Activated T-helper 17 cell treated with anti-CD3 and anti-CD28 coated beads, Interleukin-2, amount 50 U/mL, for 72 hours (primary cell): ENCODE results near the gene MRTFB. TPM values are rescaled to one million over a fixed set of nuclear protein-coding genes. Genes with fewer than 3 reads are reported as not detected.
"Not testable (repeated sequence)": the region's sequence is repeated elsewhere in the genome, so short reads cannot be mapped to it uniquely, and the experiment has no call there.

ENCODE experiments used
- ATAC-seq: fragments of 150-1000 bp; cut with Tn5 transposase; replicated peaks from 2 replicates; pipeline ENCODE4 v1.10.0; 2021; ENCODE audit warnings: mild to moderate bottlenecking, moderate library complexity
- H3K27ac Mint-ChIP-seq: one replicate; pipeline ENCODE4 v1.8.0; 2022; ENCODE audit warnings: mixed read lengths
- H3K27me3 Mint-ChIP-seq: one replicate; pipeline ENCODE4 v1.8.0; 2022; ENCODE audit warnings: mixed read lengths
- H3K36me3 Mint-ChIP-seq: one replicate; pipeline ENCODE4 v1.8.0; 2022; ENCODE audit warnings: low read depth, mild to moderate bottlenecking, mixed read lengths
- H3K4me1 Mint-ChIP-seq: one replicate; pipeline ENCODE4 v1.8.0; 2022; ENCODE audit warnings: mixed read lengths
- H3K4me3 Mint-ChIP-seq: one replicate; pipeline ENCODE4 v1.8.0; 2022; ENCODE audit warnings: mild to moderate bottlenecking, mixed read lengths
- H3K9me3 Mint-ChIP-seq: one replicate; pipeline ENCODE4 v1.8.0; 2022; ENCODE audit warnings: mixed read lengths
- total RNA-seq, 2 donors: library from RNA; stranded (reverse); gene quantifications; one replicate each; pipeline ENCODE4 v1.2.3, GENCODE V29; 2022

The MRTFB gene
- total RNA-seq, 2 donors from 2014 or later, result 18.2 to 18.8 TPM

DNA sequence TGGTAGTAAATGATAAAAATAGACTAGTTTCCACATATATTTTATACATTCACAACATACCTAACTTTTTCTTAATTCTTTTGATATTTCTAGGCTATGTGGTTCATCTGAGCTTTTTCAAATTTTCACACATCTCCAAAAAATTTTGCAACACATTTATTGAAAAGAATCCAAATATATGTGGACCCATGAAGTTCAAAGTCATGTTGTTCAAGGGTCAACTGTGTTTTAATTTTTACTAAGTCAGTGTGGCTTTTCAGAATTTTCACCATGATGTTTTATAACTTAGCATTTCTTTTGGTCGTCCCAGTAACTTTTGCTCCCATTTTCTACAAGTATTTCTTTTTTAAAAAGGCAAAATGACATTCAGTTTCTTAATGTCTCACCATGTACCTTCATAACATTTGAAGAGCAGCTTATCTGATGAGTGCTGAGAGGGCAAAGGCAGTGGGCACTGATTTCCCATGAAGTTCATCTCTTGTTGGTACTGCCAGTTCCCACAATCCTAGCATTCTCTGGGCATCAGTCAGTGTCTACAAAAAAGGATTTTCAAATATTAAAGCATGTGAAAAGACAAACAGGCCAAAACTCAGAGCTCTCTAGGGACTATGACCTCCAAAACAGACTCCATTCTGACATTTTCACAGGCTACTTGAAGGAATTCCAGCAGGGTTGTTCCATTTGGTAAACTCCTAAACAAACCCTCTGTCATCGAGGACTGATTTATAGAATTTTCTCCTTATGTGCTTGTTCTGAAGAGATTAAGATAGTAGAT, 80.3 kb downstream of the MRTFB start:
- Mint-ChIP-seq H3K36me3 (no peaks in the 10 kb centered on the region), H3K4me3 (no peak overlapping the region), H3K27me3 (no peaks in the 10 kb centered on the region), H3K27ac (no peak overlapping the region), H3K4me1 (no peaks in the 10 kb centered on the region), H3K9me3 (no peaks in the 10 kb centered on the region)
- ATAC-seq, result no peak

DNA sequence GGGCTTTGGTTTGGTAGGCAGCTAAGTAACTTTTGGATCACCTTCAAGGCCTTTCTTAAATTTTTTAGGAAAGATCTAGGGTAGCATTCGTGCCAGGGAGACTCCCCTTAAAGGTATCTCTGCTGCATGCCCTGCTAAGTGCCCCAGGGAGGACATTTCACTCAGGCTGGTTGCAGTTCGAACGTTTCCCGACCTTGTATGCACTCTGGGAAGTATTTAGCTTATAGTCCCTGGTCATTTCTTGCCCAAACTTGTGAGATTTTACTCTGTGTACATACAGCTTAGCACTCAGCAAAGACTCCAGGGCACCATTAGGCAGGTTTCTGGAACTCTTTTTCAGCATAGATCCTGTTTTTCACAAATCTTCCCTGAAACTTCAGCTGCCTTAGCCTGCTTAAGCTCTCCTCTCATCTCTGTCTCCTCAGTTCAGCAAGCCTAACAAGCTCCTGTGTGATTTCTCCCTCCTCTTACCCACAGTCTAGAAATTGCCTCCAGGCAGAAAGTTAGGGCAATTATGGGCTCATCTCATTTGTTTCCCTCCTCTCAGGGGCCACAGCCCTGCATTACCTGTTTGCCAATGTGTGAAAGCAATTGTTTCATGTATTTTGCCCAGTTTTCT, 84.6 kb downstream of the MRTFB start:
- H3K27me3 Mint-ChIP-seq, result no peaks in the 10 kb centered on the region
- no peak for ATAC-seq
- H3K27ac Mint-ChIP-seq, result peak overlapping the region; percentile 37
- no peak overlapping the region for H3K4me3 Mint-ChIP-seq
- H3K4me1 Mint-ChIP-seq, result no peaks in the 10 kb centered on the region
- no peaks in the 10 kb centered on the region for H3K9me3 Mint-ChIP-seq
- no peaks in the 10 kb centered on the region for H3K36me3 Mint-ChIP-seq

DNA sequence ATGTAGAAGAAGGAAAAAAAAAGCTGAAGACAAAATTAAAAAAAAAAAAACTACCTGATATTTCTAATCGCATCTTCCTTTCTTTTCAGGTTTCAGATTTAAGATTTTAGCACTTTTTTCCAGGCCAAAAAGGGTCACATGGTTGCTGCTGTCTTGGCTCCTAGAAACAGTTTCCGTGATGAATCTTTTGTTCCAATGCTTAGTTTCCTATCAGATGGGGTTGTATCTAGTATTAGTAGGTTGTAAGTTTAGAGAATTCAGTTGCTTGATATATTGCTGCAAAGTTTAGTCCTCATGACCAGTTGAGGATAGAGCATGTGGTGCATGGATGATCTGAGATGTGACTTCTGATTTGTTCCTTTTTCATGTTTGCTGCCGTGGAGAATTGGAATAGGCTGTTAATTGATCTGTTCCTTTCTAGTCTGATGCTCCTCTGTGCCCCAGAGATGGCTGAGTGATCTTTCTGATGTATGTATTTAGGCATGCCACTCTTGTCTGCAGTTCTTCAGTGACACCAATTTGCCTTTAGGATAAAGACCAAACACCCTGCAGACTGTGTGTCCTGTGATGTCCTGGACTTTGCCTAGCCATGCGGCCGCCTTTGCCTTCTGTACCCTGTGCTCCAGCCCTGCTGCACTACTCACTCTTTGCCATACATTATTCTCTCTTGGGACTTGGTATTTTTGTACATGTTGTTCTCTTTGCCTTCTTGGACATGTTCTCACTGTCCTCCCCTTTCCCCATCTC, 94.0 kb downstream of the MRTFB start:
- Mint-ChIP-seq H3K27ac (no peak overlapping the region), H3K36me3 (no peaks in the 10 kb centered on the region), H3K4me1 (peaks cover 11% of the 10 kb centered on the region), H3K27me3 (no peaks in the 10 kb centered on the region), H3K4me3 (no peak overlapping the region), H3K9me3 (no peaks in the 10 kb centered on the region)
- no peak for ATAC-seq

DNA sequence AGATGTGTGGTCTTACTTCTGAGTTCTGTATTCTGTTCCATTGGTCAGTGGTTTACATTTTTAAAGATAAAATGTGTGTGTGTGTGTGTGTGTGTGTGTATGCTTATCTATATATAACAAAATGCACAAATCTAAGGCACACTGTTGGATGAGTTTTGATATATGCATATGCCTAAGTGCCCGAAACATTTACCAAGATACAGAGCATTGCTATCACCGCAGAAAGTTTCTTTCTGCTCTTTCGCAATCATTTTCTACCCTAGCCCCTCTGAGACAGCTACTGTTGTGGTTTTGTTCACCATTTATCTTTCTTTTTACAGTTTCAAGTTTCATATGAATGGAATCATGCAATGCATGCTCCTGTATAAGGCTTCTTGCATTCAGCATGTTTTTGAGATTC, 97.0 kb downstream of the MRTFB start:
- Mint-ChIP-seq H3K27me3 (no peaks in the 10 kb centered on the region), H3K36me3 (no peaks in the 10 kb centered on the region), H3K4me3 (no peak overlapping the region), H3K4me1 (peaks cover 11% of the 10 kb centered on the region), H3K27ac (no peak overlapping the region), H3K9me3 (peaks cover 4% of the 10 kb centered on the region)
- no peak for ATAC-seq

DNA sequence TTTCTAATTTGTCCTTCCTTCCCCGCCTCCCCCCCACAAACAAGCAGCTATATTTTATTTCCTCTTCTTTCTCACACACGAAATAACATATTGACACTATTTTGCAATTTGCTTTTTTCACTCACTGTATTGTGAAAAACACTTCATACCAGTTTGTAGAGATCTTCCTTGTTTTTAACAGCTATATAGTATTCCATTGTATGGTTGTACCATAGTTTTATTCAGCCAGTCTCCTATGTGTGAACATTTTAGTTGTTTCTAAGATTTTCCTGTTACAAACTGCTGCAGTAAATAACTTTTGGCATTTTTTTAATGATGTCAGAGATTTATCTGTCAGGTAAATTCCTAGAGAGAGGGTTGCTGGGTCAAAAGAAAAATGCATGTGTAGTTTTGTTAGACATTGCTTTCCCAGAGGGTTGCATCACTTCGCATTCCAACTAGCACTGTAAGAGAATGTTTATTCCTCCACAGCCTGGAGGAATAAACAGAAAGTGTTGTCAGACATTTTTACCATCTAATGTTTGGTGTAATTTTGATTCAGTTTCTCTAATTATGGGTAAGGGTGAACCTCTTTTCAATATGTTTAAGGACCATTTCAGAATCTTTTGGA, 101.2 kb downstream of the MRTFB start:
- H3K9me3 Mint-ChIP-seq, result peaks cover 4% of the 10 kb centered on the region
- H3K4me3 Mint-ChIP-seq, result no peak overlapping the region
- no peaks in the 10 kb centered on the region for H3K27me3 Mint-ChIP-seq
- H3K27ac Mint-ChIP-seq, result no peak overlapping the region
- no peaks in the 10 kb centered on the region for H3K36me3 Mint-ChIP-seq
- peaks cover 3% of the 10 kb centered on the region for H3K4me1 Mint-ChIP-seq
- no peak for ATAC-seq

DNA sequence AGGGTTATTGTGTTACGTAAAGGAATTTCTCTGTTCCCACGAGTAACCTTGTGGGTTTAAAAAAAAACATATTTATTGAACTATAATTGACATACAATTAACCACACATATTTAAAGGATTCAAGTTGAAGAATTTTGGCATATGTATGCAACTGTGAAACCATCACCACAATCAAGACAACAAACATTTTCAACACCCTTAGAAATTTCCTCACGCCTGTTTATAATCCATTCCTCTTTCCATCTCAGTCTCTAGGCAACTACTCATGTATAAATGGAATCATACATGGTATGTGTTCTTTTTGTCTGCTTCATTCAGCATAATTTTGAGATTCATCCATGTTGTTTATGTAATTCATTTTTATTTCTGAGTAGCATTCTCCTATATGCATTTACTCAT, 104.0 kb downstream of the MRTFB start:
- no peaks in the 10 kb centered on the region for H3K36me3 Mint-ChIP-seq
- no peak overlapping the region for H3K4me3 Mint-ChIP-seq
- no peaks in the 10 kb centered on the region for H3K27me3 Mint-ChIP-seq
- no peak for ATAC-seq
- no peak overlapping the region for H3K27ac Mint-ChIP-seq
- peaks cover 6% of the 10 kb centered on the region for H3K4me1 Mint-ChIP-seq
- peaks cover 4% of the 10 kb centered on the region for H3K9me3 Mint-ChIP-seq

DNA sequence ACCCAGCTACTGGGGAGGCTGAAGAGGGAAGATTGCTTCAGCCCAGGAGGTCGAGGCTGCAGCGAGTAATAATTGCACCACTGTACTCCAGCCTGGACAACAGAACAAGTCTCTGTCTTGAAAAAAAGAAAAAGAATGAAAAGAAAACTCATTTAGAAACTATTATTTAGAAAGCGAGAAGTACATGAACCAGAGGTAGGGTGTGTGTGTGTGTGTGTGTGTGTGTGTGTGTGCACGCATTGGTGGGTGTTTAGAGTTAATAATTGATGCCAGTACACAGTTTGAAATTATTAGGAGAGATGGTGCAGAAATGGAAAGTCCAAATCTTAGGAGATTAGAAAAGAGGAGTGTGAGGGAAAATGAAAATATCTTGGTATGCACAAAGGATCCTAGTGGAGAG, 106.6 kb downstream of the MRTFB start:
- no peaks in the 10 kb centered on the region for H3K36me3 Mint-ChIP-seq
- H3K4me1 Mint-ChIP-seq, result peaks cover 6% of the 10 kb centered on the region
- no peak overlapping the region for H3K4me3 Mint-ChIP-seq
- no peak for ATAC-seq
- H3K27ac Mint-ChIP-seq, result peak overlapping the region; percentile 31
- H3K9me3 Mint-ChIP-seq, result no peaks in the 10 kb centered on the region
- no peaks in the 10 kb centered on the region for H3K27me3 Mint-ChIP-seq

DNA sequence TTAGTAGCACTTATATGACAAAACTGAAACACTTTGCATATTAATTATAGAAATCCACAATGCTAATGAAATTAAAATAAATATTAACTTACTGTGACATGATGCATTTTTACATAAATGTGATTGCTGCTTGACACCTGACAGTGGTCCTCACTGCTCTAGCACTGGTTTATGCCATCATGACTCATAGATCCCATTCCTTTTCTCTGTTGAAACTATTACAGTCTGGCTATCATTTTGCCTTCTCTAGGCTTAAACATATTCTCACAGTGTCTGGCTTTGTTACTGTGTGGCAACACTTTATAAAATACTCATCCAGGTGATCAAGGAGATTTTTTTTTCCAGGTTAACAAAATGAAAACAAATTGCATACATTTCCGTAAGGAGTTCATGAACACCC, 108.0 kb downstream of the MRTFB start:
- Mint-ChIP-seq H3K4me3 (no peak overlapping the region), H3K36me3 (no peaks in the 10 kb centered on the region), H3K4me1 (peaks cover 6% of the 10 kb centered on the region), H3K27ac (no peak overlapping the region), H3K9me3 (no peaks in the 10 kb centered on the region), H3K27me3 (no peaks in the 10 kb centered on the region)
- no peak for ATAC-seq

DNA sequence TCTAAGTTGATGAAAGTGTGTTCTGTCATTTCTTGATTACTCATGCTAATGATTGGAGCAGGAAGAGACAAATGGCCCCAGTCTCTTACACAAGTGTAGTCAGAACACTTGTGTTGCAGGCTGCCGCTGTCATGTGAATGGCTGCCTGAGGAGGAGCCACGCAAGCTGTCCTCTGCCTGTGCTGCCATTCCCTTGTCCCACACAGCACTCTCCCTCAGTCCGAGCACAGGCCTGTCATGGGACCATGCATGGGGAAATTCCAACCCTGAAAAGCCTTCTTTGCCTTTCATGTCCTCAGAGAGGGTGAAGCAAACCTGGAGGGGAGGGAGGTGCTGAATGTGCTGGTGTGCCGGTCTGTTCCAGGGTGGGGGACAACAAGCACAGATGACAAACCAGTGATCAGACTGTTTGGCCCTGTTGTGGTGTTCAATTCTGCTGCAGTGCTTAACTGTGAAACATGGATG, 109.4 kb downstream of the MRTFB start:
- Mint-ChIP-seq H3K27ac (no peak overlapping the region), H3K4me1 (peaks cover 6% of the 10 kb centered on the region), H3K36me3 (no peaks in the 10 kb centered on the region), H3K27me3 (no peaks in the 10 kb centered on the region), H3K9me3 (no peaks in the 10 kb centered on the region), H3K4me3 (no peak overlapping the region)
- ATAC-seq, result no peak

DNA sequence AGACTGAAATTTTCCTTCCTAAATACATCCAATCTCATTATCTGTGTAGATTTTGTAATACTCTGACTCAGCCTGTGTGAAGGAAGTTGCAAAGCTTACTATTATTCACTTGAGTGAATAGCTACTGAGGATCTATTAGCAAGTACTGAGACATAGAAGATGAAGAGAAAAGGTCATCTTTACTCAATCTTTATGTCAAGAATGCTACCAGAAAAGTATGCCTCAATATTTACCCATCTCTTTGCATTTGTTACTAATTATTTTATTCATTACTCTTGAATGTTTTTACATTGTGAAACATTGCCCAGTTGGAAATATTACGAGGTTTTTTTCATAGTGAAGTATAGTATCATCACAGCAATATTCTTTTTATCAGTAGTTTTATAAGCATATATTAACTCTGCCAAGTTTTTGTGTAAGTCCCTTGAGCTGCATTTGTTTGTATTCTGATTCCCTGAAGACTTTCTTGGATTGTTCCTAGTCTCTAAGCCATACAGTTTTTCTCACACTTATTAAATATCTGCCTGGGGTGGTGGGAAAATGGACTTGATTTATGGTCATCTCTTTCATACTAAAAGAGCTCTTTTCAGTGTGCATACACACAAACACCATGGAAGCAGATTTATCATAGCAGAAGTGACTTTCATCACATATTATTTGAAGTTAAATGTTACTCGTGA, 110.4 kb downstream of the MRTFB start:
- H3K4me3 Mint-ChIP-seq, result no peak overlapping the region
- H3K27me3 Mint-ChIP-seq, result no peaks in the 10 kb centered on the region
- H3K4me1 Mint-ChIP-seq, result peaks cover 12% of the 10 kb centered on the region
- no peaks in the 10 kb centered on the region for H3K9me3 Mint-ChIP-seq
- H3K36me3 Mint-ChIP-seq, result no peaks in the 10 kb centered on the region
- no peak for ATAC-seq
- H3K27ac Mint-ChIP-seq, result no peak overlapping the region

DNA sequence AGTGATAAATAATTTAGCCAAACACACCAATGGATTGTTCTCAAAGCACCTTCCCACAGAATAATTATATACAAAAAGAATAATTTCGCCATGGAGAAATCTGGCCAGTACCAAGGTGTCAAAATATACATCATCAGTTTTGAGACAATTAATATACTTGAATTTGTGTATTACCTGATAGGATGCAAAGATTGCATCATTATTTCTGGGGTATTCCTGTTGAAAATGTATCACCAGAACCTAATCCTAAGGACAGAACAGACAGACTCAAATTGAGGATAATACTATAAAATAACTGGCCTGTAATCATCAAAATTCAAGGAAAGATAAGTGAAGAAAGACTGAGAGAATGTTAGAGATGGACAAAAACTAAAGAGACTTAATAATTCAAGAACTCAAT, 111.9 kb downstream of the MRTFB start:
- ATAC-seq, result no peak
- no peaks in the 10 kb centered on the region for H3K9me3 Mint-ChIP-seq
- H3K4me1 Mint-ChIP-seq, result peaks cover 8% of the 10 kb centered on the region
- H3K4me3 Mint-ChIP-seq, result no peak overlapping the region
- H3K27ac Mint-ChIP-seq, result no peak overlapping the region
- no peaks in the 10 kb centered on the region for H3K36me3 Mint-ChIP-seq
- no peaks in the 10 kb centered on the region for H3K27me3 Mint-ChIP-seq

DNA sequence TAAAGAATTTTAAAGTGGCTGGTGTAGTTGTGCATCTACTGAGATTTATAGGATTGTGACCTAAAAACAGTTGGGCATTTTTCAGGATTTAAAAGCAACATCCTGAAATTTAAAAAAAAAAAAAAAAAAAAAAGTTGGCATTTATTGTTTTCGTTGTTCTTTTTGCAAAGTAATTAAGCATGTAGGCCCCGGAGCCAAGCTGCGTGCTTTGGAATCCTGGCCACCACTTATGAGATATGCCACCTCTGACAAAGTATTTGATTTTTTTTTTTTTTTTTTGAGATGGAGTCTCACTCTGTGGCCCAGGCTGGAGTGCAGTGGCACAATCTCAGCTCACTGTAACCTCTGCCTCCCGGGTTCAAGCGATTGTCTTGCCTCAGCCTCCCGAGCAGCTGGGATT, 112.8 kb downstream of the MRTFB start:
- not testable (repeated sequence) for H3K36me3 Mint-ChIP-seq, H3K4me1 Mint-ChIP-seq, ATAC-seq, H3K4me3 Mint-ChIP-seq, H3K27ac Mint-ChIP-seq, H3K9me3 Mint-ChIP-seq, H3K27me3 Mint-ChIP-seq

DNA sequence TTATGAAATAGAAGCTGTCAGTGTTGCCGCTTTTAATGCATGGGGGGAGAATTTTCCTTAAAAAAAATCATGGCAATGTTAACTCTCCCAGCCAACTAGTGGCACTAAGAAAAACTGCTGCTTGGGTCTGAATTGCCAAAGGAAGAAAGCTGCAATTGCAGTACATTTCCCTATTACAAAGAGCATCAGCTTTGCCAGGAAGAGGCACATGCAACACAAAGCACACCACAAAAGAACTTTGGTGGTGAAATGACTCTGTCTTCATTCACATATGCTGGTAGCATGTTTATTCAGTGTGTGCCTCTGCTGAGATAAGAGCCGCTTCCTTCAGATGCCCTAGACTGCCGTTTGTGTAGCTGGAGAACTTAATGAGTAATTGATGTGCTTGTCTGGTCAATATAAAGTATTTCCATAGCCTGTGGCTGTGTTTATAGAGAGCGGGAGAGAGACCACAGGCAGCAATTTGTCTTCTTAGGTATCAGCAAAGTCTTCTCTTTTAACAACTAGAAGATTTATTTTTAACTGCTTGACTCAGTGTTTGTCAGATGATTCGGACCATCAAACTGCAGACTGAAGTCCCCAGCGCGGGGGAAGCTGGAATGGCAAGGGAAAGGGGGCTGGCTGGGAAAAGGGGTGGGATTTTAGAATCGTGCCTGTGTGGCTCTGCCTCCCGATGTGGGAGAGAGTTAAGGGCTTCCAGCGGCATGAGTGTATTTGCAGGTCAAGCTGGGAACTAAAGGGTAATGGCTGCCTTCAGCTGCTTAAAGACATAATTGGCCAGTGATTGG, 115.1 kb downstream of the MRTFB start:
- Mint-ChIP-seq H3K27me3 (no peaks in the 10 kb centered on the region), H3K4me3 (no peak overlapping the region), H3K4me1 (peaks cover 6% of the 10 kb centered on the region), H3K27ac (no peak overlapping the region), H3K36me3 (no peaks in the 10 kb centered on the region), H3K9me3 (no peaks in the 10 kb centered on the region)
- peak; percentile 46 for ATAC-seq
